Fibroblast of the aortic adventitia (primary cell): ENCODE data around the gene MVB12B. TPM values are rescaled to one million over a fixed set of nuclear protein-coding genes. Genes with fewer than 3 reads are reported as not detected.

ENCODE experiments used
- DNase-seq: peaks from one replicate; pipeline ENCODE4 v3.0.0-alpha.2; 2010; ENCODE audit warnings: low read depth
- H3K4me3 ChIP-seq: 2 replicates; pipeline ENCODE4 v1.5.1; 2011; ENCODE audit warnings: low read depth, mild to moderate bottlenecking, control low read depth, low read length, moderate library complexity
- total RNA-seq: library from RNA; depleted of rRNA; stranded (reverse); fragments of >200 nt; gene quantifications from 2 replicates; pipeline ENCODE4 v1.2.3, GENCODE V29; 2012; ENCODE audit warnings: low replicate concordance
- TF ChIP-seq, protein P1 (sequence below): IDR thresholded peaks from 2 replicates; pipeline ENCODE4 v1.5.1; 2011; ENCODE audit warnings: mild to moderate bottlenecking, low read length, control low read depth, inconsistent platforms; ENCODE audit not compliant: insufficient read depth

Gene MVB12B
- total RNA-seq, 1 donor, result 3.5 TPM

DNA sequence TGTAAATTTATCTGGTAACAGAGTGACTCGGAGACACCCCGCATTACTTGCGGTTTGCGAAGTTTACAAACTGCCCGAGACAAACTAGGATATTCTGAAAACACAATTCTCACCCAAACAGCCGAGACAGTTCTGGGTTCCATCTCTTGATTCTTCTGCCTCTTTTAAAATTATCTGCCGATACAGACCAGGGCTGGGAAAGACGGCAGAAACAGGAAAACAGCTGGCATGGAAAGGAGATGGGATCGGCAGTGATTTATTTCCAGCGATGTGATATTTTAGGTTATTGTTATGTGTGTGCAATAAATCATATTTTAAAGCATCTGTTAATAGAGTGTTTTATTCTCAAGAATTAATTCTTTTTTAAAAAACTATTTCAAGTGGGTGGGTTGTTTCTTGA is 193.8 kb downstream of the MVB12B start:
- no peak for DNase-seq
- no peak overlapping the region for H3K4me3 ChIP-seq
- TF ChIP-seq, protein P1, sequence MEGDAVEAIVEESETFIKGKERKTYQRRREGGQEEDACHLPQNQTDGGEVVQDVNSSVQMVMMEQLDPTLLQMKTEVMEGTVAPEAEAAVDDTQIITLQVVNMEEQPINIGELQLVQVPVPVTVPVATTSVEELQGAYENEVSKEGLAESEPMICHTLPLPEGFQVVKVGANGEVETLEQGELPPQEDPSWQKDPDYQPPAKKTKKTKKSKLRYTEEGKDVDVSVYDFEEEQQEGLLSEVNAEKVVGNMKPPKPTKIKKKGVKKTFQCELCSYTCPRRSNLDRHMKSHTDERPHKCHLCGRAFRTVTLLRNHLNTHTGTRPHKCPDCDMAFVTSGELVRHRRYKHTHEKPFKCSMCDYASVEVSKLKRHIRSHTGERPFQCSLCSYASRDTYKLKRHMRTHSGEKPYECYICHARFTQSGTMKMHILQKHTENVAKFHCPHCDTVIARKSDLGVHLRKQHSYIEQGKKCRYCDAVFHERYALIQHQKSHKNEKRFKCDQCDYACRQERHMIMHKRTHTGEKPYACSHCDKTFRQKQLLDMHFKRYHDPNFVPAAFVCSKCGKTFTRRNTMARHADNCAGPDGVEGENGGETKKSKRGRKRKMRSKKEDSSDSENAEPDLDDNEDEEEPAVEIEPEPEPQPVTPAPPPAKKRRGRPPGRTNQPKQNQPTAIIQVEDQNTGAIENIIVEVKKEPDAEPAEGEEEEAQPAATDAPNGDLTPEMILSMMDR, result no peak

DNA sequence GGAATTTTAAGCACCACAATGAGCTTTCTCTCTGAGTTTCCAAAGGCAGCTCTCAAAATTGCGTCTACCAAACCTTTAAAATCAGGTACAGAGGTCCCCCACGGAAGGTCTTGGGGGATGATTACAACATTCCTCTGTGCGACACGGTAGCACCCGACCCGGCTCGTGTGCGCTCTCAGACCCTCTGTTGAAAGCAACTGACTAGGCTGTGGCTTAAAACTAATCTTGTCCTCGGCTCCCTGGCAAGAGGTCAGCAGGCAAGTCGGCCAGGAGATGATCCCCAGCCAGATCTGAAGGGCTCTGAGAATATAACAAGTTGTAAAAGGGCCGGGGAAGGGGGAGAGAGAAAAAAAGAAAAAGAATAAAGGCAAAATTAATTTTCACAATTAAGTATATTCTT is 194.5 kb downstream of the MVB12B start:
- H3K4me3 ChIP-seq, result no peak overlapping the region
- DNase-seq, result no peak
- TF ChIP-seq, protein P1, result no peak

GRCh38 chr9:126521551-126521950 is 194.9 kb downstream of the MVB12B start:
- no peak overlapping the region for H3K4me3 ChIP-seq
- DNase-seq, result no peak
- TF ChIP-seq, protein P1, result no peak

DNA sequence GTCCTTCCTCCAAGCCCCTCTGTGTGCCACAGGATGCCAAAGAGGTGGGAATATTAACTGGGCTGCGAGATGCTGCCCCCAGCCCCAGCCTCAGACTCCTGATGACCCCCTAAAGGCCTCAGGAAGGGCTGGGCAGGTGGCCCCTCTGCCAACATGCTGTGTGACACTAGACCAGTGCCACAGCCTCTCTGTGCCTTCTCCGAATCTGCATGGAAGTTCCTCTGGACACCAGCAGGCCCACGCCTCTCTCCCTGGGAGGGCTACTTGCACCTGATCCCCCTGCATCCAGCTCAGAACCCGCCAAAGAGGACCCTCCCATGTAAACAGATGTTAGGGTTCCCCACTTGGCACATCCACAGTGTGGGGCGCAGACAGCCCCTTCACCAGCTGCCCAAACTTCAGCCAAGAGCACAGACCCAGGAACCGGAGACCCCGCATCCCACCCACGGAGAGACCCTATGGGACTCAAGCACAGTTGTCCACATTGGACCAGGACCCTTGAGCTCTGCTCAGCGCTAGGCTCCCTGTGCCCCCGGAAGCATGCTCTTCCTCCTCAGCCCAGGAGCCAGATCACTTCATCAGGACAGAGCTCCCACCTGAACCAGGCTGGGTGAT is 195.5 kb downstream of the MVB12B start:
- TF ChIP-seq, protein P1, result no peak
- no peak for DNase-seq
- no peak overlapping the region for H3K4me3 ChIP-seq

- DNase-seq, result no peak
- no peak overlapping the region for H3K4me3 ChIP-seq
- TF ChIP-seq, protein P1, result no peak
These were observed 196.2 kb downstream of the MVB12B start for GRCh38 chr9:126522612-126523356.

DNA sequence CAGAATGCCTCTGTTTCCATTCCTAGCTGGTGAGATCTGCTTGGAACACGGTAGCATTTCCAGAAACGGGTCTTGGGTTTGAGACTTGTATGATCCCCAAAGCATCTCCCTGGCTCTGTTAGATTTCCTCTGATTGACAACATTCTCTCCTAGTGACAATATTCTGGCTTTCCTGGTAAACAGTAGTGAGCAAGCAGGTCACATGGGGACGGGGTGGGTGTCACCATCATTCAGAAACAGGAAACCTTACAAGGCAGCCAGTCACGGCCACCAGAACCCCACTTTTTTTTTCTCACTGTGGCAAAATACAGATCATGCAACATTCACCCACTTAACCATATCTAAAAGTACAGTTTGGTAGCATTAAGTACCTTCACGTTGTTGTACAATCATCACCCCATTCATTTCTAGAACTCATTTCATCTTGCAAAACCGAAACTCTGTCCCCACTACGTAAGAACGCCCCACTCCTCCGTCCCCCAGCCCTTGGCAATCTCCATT is 197.0 kb downstream of the MVB12B start:
- DNase-seq, result no peak
- no peak overlapping the region for H3K4me3 ChIP-seq
- TF ChIP-seq, protein P1, result no peak
